T-helper 2 cell treated with Interferon-gamma antibody and Interleukin-4, amounts not matched to agents 5 μg/mL and 100 μg/mL, for 36 hours (primary cell): Measurements from ENCODE around the gene MAGEB6B.
"Not testable (repeated sequence)": the region's sequence is repeated elsewhere in the genome, so short reads cannot be mapped to it uniquely, and the experiment has no call there.

ENCODE experiments used
- DNase-seq: peaks from one replicate; pipeline ENCODE4 v3.0.0; 2021; ENCODE audit warnings: low spot score
- H3K27ac Mint-ChIP-seq: one replicate; pipeline ENCODE4 v1.8.0; 2021; ENCODE audit warnings: mild to moderate bottlenecking, mixed read lengths
- H3K27me3 Mint-ChIP-seq: one replicate; pipeline ENCODE4 v1.8.0; 2021; ENCODE audit warnings: low read depth, mixed read lengths
- H3K36me3 Mint-ChIP-seq: one replicate; pipeline ENCODE4 v1.8.0; 2021; ENCODE audit warnings: low read depth, mixed read lengths
- H3K4me1 Mint-ChIP-seq: one replicate; pipeline ENCODE4 v1.8.0; 2021; ENCODE audit warnings: low read depth, mixed read lengths
- H3K4me3 Mint-ChIP-seq: one replicate; pipeline ENCODE4 v1.8.0; 2022; ENCODE audit warnings: mild to moderate bottlenecking, moderate library complexity, mixed read lengths
- H3K9me3 Mint-ChIP-seq: one replicate; pipeline ENCODE4 v1.8.0; 2021; ENCODE audit warnings: mixed read lengths

Gene MAGEB6B

GRCh38 chrX:26160301-26160700 is at the start of gene MAGEB6B:
Gene MAGEB6B, plus strand, starts transcription at chrX:26160601. Its CDS starts 0 bp downstream, at chrX:26160601.
- no peaks in the 10 kb centered on the region for H3K27me3 Mint-ChIP-seq
- no peaks in the 10 kb centered on the region for H3K9me3 Mint-ChIP-seq
- no peak within 1 kb of the TSS for H3K4me3 Mint-ChIP-seq
- H3K4me1 Mint-ChIP-seq: no peaks in the 10 kb centered on the region
- no peaks in the 10 kb centered on the region for H3K36me3 Mint-ChIP-seq
- H3K27ac Mint-ChIP-seq: no peak within 1 kb of the TSS
- no peak for DNase-seq

- Mint-ChIP-seq H3K36me3 (no peaks in the 10 kb centered on the region), H3K4me3 (no peak within 1 kb of the TSS), H3K9me3 (peaks cover 4% of the 10 kb centered on the region), H3K27ac (no peak within 1 kb of the TSS), H3K4me1 (no peaks in the 10 kb centered on the region), H3K27me3 (no peaks in the 10 kb centered on the region)
- no peak for DNase-seq
Observed at GRCh38 chrX:26138274-26138673, 22.1 kb upstream of the MAGEB6B start, which contains the start of gene MAGEB18. Gene MAGEB18, plus strand, starts transcription at chrX:26138343. Its CDS starts 643 bp downstream, at chrX:26138986.

- Mint-ChIP-seq H3K27me3 (no peaks in the 10 kb centered on the region), H3K27ac (no peak overlapping the region), H3K4me3 (no peak overlapping the region), H3K9me3 (no peaks in the 10 kb centered on the region), H3K36me3 (no peaks in the 10 kb centered on the region), H3K4me1 (no peaks in the 10 kb centered on the region)
- DNase-seq: no peak
Observed at GRCh38 chrX:26146024-26146423, 14.4 kb upstream of the MAGEB6B start.

- H3K36me3 Mint-ChIP-seq: no peaks in the 10 kb centered on the region
- H3K4me1 Mint-ChIP-seq: no peaks in the 10 kb centered on the region
- H3K4me3 Mint-ChIP-seq: no peak within 1 kb of the TSS
- H3K27me3 Mint-ChIP-seq: no peaks in the 10 kb centered on the region
- no peak for DNase-seq
- no peak within 1 kb of the TSS for H3K27ac Mint-ChIP-seq
- peaks cover 10% of the 10 kb centered on the region for H3K9me3 Mint-ChIP-seq
Observed at GRCh38 chrX:26192204-26192603, 31.8 kb downstream of the MAGEB6B start, which contains the start of gene MAGEB6. Gene MAGEB6, plus strand, starts transcription at chrX:26192440. Its CDS starts 1,407 bp downstream, at chrX:26193847.

GRCh38 chrX:26203561-26203960 is 43.2 kb downstream of the MAGEB6B start:
- H3K27me3 Mint-ChIP-seq: no peaks in the 10 kb centered on the region
- no peaks in the 10 kb centered on the region for H3K36me3 Mint-ChIP-seq
- peaks cover 7% of the 10 kb centered on the region for H3K9me3 Mint-ChIP-seq
- DNase-seq: no peak
- no peak overlapping the region for H3K27ac Mint-ChIP-seq
- H3K4me3 Mint-ChIP-seq: no peak overlapping the region
- H3K4me1 Mint-ChIP-seq: no peaks in the 10 kb centered on the region

GRCh38 chrX:26204717-26205116 is 44.3 kb downstream of the MAGEB6B start:
- H3K4me3 Mint-ChIP-seq, H3K36me3 Mint-ChIP-seq, H3K4me1 Mint-ChIP-seq, H3K9me3 Mint-ChIP-seq, H3K27me3 Mint-ChIP-seq, DNase-seq, H3K27ac Mint-ChIP-seq: not testable (repeated sequence)

GRCh38 chrX:26208012-26208411 is 47.6 kb downstream of the MAGEB6B start:
- Mint-ChIP-seq H3K27me3 (no peaks in the 10 kb centered on the region), H3K4me3 (no peak overlapping the region), H3K4me1 (no peaks in the 10 kb centered on the region), H3K9me3 (peaks cover 5% of the 10 kb centered on the region), H3K27ac (no peak overlapping the region), H3K36me3 (no peaks in the 10 kb centered on the region)
- DNase-seq: no peak
